Measurements from ENCODE around the gene PPP1R3C. TPM values are rescaled to one million over a fixed set of nuclear protein-coding genes. Genes with fewer than 3 reads are reported as not detected.

The PPP1R3C gene
- total RNA-seq, 1 experiment from 2014 or later = 2.7 TPM

- POLR2A ChIA-PET (ENCODE audit: low non-redundant PET) = no interaction called here
Observed at GRCh38 chr10:91668913-91669312, 36.0 kb upstream of the PPP1R3C start.

GRCh38 chr10:91665842-91666241 lies 33.0 kb upstream of the PPP1R3C start:
- ChIA-PET CTCF (no interaction called here), POLR2A (ENCODE audit: low non-redundant PET) (no interaction called here)
- no peak overlapping the region for H3K27ac ChIP-seq (ENCODE audit: low read depth, low read length, poor library complexity, severe bottlenecking)
- no peaks in the 10 kb centered on the region for H3K4me1 ChIP-seq (ENCODE audit: insufficient read depth, low read length, poor library complexity, severe bottlenecking)
- no peak for DNase-seq (ENCODE audit: low spot score)
- BruUV-seq (replicated peaks) = no TSS peak
- H3K36me3 ChIP-seq (ENCODE audit: insufficient read depth, low read length, poor library complexity, severe bottlenecking) = no peaks in the 10 kb centered on the region
- H3K27me3 ChIP-seq (replicated peaks; ENCODE audit: insufficient read depth, low read depth, low read length, poor library complexity) = no peaks in the 10 kb centered on the region
- H3K4me3 ChIP-seq (ENCODE audit: low read depth, low read length, poor library complexity, severe bottlenecking) = no peak overlapping the region
- intact Hi-C loops (cut with micrococcal nuclease; ENCODE audit: unreplicated experiment) = no loop called here
- no peaks in the 10 kb centered on the region for H3K9me3 ChIP-seq (ENCODE audit: low read depth, low read length, poor library complexity, severe bottlenecking)
- TF ChIP-seq CTCF (conservative IDR thresholded peaks at IDR 0.05; ENCODE audit: low read depth, low read length) = no peak
- no peak for TF ChIP-seq EZH2 (IDR thresholded peaks at IDR 0.05; ENCODE audit: borderline replicate concordance, low read depth, low read length, poor library complexity, severe bottlenecking)

More at GRCh38 chr10:91668913-91669312, 36.0 kb upstream of the PPP1R3C start:
- H3K9me3 ChIP-seq (ENCODE audit: low read depth, low read length, poor library complexity, severe bottlenecking) = no peaks in the 10 kb centered on the region
- intact Hi-C loops (cut with micrococcal nuclease; ENCODE audit: unreplicated experiment) = no loop called here
- no peaks in the 10 kb centered on the region for H3K36me3 ChIP-seq (ENCODE audit: insufficient read depth, low read length, poor library complexity, severe bottlenecking)
- H3K4me1 ChIP-seq (ENCODE audit: insufficient read depth, low read length, poor library complexity, severe bottlenecking) = peaks cover 3% of the 10 kb centered on the region
- no peak for DNase-seq (ENCODE audit: low spot score)
- no peaks in the 10 kb centered on the region for H3K27me3 ChIP-seq (replicated peaks; ENCODE audit: insufficient read depth, low read depth, low read length, poor library complexity)
- no TSS peak for BruUV-seq (replicated peaks)
- TF ChIP-seq CTCF (conservative IDR thresholded peaks at IDR 0.05; ENCODE audit: low read depth, low read length) (no peak), EZH2 (IDR thresholded peaks at IDR 0.05; ENCODE audit: borderline replicate concordance, low read depth, low read length, poor library complexity, severe bottlenecking) (no peak)
- CTCF ChIA-PET = no interaction called here
- no peak overlapping the region for H3K27ac ChIP-seq (ENCODE audit: low read depth, low read length, poor library complexity, severe bottlenecking)
- no peak overlapping the region for H3K4me3 ChIP-seq (ENCODE audit: low read depth, low read length, poor library complexity, severe bottlenecking)

- no peak overlapping the region for H3K27ac ChIP-seq (ENCODE audit: low read depth, low read length, poor library complexity, severe bottlenecking)
- no peak for TF ChIP-seq EZH2 (IDR thresholded peaks at IDR 0.05; ENCODE audit: borderline replicate concordance, low read depth, low read length, poor library complexity, severe bottlenecking)
- TF ChIP-seq CTCF (conservative IDR thresholded peaks at IDR 0.05; ENCODE audit: low read depth, low read length) = no peak
- no peaks in the 10 kb centered on the region for H3K36me3 ChIP-seq (ENCODE audit: insufficient read depth, low read length, poor library complexity, severe bottlenecking)
- no peak for DNase-seq (ENCODE audit: low spot score)
- no peaks in the 10 kb centered on the region for H3K4me1 ChIP-seq (ENCODE audit: insufficient read depth, low read length, poor library complexity, severe bottlenecking)
- no peak overlapping the region for H3K4me3 ChIP-seq (ENCODE audit: low read depth, low read length, poor library complexity, severe bottlenecking)
- no TSS peak for BruUV-seq (replicated peaks)
- H3K27me3 ChIP-seq (replicated peaks; ENCODE audit: insufficient read depth, low read depth, low read length, poor library complexity) = no peaks in the 10 kb centered on the region
- POLR2A ChIA-PET (ENCODE audit: low non-redundant PET) = no interaction called here
- CTCF ChIA-PET = no interaction called here
- H3K9me3 ChIP-seq (ENCODE audit: low read depth, low read length, poor library complexity, severe bottlenecking) = no peaks in the 10 kb centered on the region
- intact Hi-C loops (cut with micrococcal nuclease; ENCODE audit: unreplicated experiment) = no loop called here
Observed at GRCh38 chr10:91664426-91664825, 31.6 kb upstream of the PPP1R3C start.

Measured in A673 (cell line).